IMR-90 (cell line): Measurements from ENCODE around the gene EPS15. TPM values are rescaled to one million over a fixed set of nuclear protein-coding genes. Genes with fewer than 3 reads are reported as not detected.
A peak's percentile ranks its signal among the peaks of the same experiment; 100 is the strongest.

Experiments
- ATAC-seq: fragments of 200-7000 bp; cut with Tn5 transposase; 2 replicates; pipeline ENCODE4 v1.9.1; 2020; ENCODE audit warnings: low read depth, mild to moderate bottlenecking, moderate library complexity
- BruUV-seq: library from RNA; stranded (reverse); fragments of 400-500 nt; replicated peaks from 2 replicates; lab custom pipeline; 2021; lab: Mats Ljungman, UMichigan
- CTCF ChIA-PET: fragments of 300-600 bp; formaldehyde crosslinking; extraction: SDS; loops from one replicate; lab custom pipeline; 2021; ENCODE audit warnings: antibody characterized with exemption; lab: Yijun Ruan, JAX
- POLR2A ChIA-PET: fragments of 300-600 bp; sonication (Branson Sonifier 250); formaldehyde crosslinking; loops from one replicate; lab custom pipeline; 2022; ENCODE audit warnings: antibody characterized with exemption; ENCODE audit not compliant: unreplicated experiment; lab: Charles Lee
- DNase-seq: peaks from one replicate; pipeline ENCODE4 v3.0.0; 2013
- H2AFZ ChIP-seq: replicated peaks from 2 replicates; pipeline ENCODE3; 2013; ENCODE audit warnings: low read length, mild to moderate bottlenecking; ENCODE audit not compliant: poor library complexity
- H2AK5ac ChIP-seq: 2 replicates; pipeline ENCODE4 v1.6.1; 2013; ENCODE audit warnings: low read depth, low read length, inconsistent platforms
- H2AK9ac ChIP-seq: replicated peaks from 2 replicates; pipeline ENCODE3; 2013; ENCODE audit warnings: mild to moderate bottlenecking, low read depth, low read length, moderate library complexity; ENCODE audit not compliant: poor library complexity
- H2BK120ac ChIP-seq: 2 replicates; pipeline ENCODE4 v1.6.1; 2013; ENCODE audit warnings: low read depth, low read length, inconsistent platforms
- H2BK15ac ChIP-seq: 3 replicates; pipeline ENCODE4 v1.6.1; 2013; ENCODE audit warnings: low read depth, low read length, inconsistent platforms
- H2BK20ac ChIP-seq: 2 replicates; pipeline ENCODE4 v1.6.1; 2013; ENCODE audit warnings: low read depth, mild to moderate bottlenecking, inconsistent platforms, low read length, moderate library complexity
- H2BK5ac ChIP-seq: 2 replicates; pipeline ENCODE4 v1.6.1; 2013; ENCODE audit warnings: mild to moderate bottlenecking, low read depth, low read length, inconsistent platforms; ENCODE audit not compliant: poor library complexity, severe bottlenecking
- H3K14ac ChIP-seq: replicated peaks from 2 replicates; pipeline ENCODE4 v1.6.1; 2013; ENCODE audit warnings: low read depth, low read length, inconsistent platforms
- H3K18ac ChIP-seq: 2 replicates; pipeline ENCODE4 v1.6.1; 2013; ENCODE audit warnings: low read depth, low read length, control low read depth
- H3K23ac ChIP-seq: 2 replicates; pipeline ENCODE4 v1.6.1; 2013; ENCODE audit warnings: low read depth, low read length, inconsistent platforms
- H3K27ac ChIP-seq: 2 replicates; pipeline ENCODE4 v1.5.1; 2013; ENCODE audit warnings: mild to moderate bottlenecking, control low read depth, low read length; ENCODE audit not compliant: insufficient read depth
- H3K27me3 ChIP-seq: 2 replicates; pipeline ENCODE4 v1.6.1; 2013; ENCODE audit warnings: low read length; ENCODE audit not compliant: control insufficient read depth, insufficient read depth
- H3K36me3 ChIP-seq: 2 replicates; pipeline ENCODE4 v1.6.1; 2013; ENCODE audit warnings: low read length, mixed read lengths; ENCODE audit not compliant: control insufficient read depth, insufficient read depth
- H3K4ac ChIP-seq: 2 replicates; pipeline ENCODE4 v1.6.1; 2013; ENCODE audit warnings: low read depth, low read length, inconsistent platforms
- H3K4me1 ChIP-seq: 2 replicates; pipeline ENCODE4 v1.6.1; 2013; ENCODE audit warnings: low read length, mixed read lengths; ENCODE audit not compliant: control insufficient read depth, insufficient read depth
- H3K4me2 ChIP-seq: 2 replicates; pipeline ENCODE4 v1.6.1; 2013; ENCODE audit warnings: low read depth, mild to moderate bottlenecking, control low read depth, low read length, moderate library complexity
- H3K4me3 ChIP-seq: 2 replicates; pipeline ENCODE4 v1.5.1; 2013; ENCODE audit warnings: low read depth, mild to moderate bottlenecking, control low read depth, low read length, moderate library complexity; ENCODE audit not compliant: insufficient read depth
- H3K56ac ChIP-seq: 2 replicates; pipeline ENCODE4 v1.6.1; 2013; ENCODE audit warnings: low read length, inconsistent platforms; ENCODE audit not compliant: insufficient read depth; ENCODE audit errors: extremely low read depth
- H3K79me1 ChIP-seq, 2 experiments: 2 replicates each; pipeline ENCODE4 v1.6.1; 2013; ENCODE audit warnings: low read length in 2 of 2, inconsistent platforms in 1 of 2, low read depth in 1 of 2
- H3K9ac ChIP-seq: 2 replicates; pipeline ENCODE4 v1.6.1; 2013; ENCODE audit warnings: low read depth, low read length, control low read depth
- H3K9me1 ChIP-seq: 2 replicates; pipeline ENCODE4 v1.6.1; 2013; ENCODE audit warnings: low read length, inconsistent platforms; ENCODE audit not compliant: insufficient read depth
- H3K9me3 ChIP-seq: 2 replicates; pipeline ENCODE4 v1.6.1; 2013; ENCODE audit warnings: low read length; ENCODE audit not compliant: control insufficient read depth, insufficient read depth
- H4K20me1 ChIP-seq: 2 replicates; pipeline ENCODE4 v1.6.1; 2013; ENCODE audit warnings: low read length, inconsistent platforms; ENCODE audit not compliant: insufficient read depth
- H4K5ac ChIP-seq: 2 replicates; pipeline ENCODE4 v1.6.1; 2013; ENCODE audit warnings: mild to moderate bottlenecking, low read depth, low read length, control low read depth
- H4K8ac ChIP-seq, 2 experiments: 2 replicates each; pipeline ENCODE4 v1.6.1; 2013; ENCODE audit warnings: low read depth in 2 of 2, low read length in 2 of 2, control low read depth in 1 of 2, inconsistent platforms in 1 of 2
- H4K91ac ChIP-seq: 2 replicates; pipeline ENCODE4 v1.6.1; 2013; ENCODE audit warnings: low read depth, low read length, inconsistent platforms; ENCODE audit not compliant: insufficient read depth
- MXI1 ChIP-seq: IDR thresholded peaks from 2 replicates; pipeline ENCODE4 v1.6.1; 2012; ENCODE audit warnings: low read depth, mild to moderate bottlenecking, low read length, moderate library complexity, borderline replicate concordance
- WGBS, 2 experiments: methylation state at CpG; one replicate each; pipeline versions ENCODE4 v1.1.5 to v1.1.7; 2013; ENCODE audit warnings: missing lambda C conversion rate in 2 of 2; ENCODE audit not compliant: insufficient read length in 1 of 2; ENCODE audit errors: extremely low coverage in 2 of 2; 5-methylcytosine and 5-hydroxymethylcytosine counted together
- dilution Hi-C: fragments of 300-500 bp; cut with HindIII; formaldehyde crosslinking; loops from one replicate; pipeline ENCODE4 v1.14.3; 2018; ENCODE audit warnings: low sequenced_read_pairs; ENCODE audit not compliant: unreplicated experiment
- in situ Hi-C: fragments of 300-500 bp; cut with MboI; formaldehyde crosslinking; loops from 3 replicates; pipeline ENCODE4 v1.14.3; 2019; ENCODE audit warnings: low sequenced_read_pairs, inconsistent platforms, mixed read lengths
- intact Hi-C: fragments of 100-400 bp; cut with micrococcal nuclease; formaldehyde crosslinking; loops from 2 replicates; pipeline ENCODE4 v1.10.0; 2022
- polyA plus RNA-seq, 3 experiments: library from polyadenylated mRNA; depleted of rRNA; stranded (reverse); fragments of >200 nt; gene quantifications; 2 replicates each; pipeline ENCODE4 v1.2.3, GENCODE V29; 2012; ENCODE audit warnings: low replicate concordance in 1 of 3
- total RNA-seq: library from RNA; depleted of rRNA; stranded (reverse); fragments of >200 nt; gene quantifications from 2 replicates; pipeline ENCODE4 v1.2.3, GENCODE V29; 2012
- TF ChIP-seq, protein P1 (sequence below): conservative IDR thresholded peaks from 2 replicates; pipeline ENCODE4 v1.5.1; 2012; ENCODE audit warnings: mild to moderate bottlenecking, low read depth, low read length, improper control_type of control experiment

EPS15 gene
- total and polyA plus RNA-seq, 2 of the 4 experiments (the other 2 are of a cell fraction): 17.6 to 38.0 TPM

- H2AFZ ChIP-seq: peak overlapping the region; percentile 96
- no peak overlapping the region for H2BK20ac ChIP-seq
- no peak overlapping the region for H4K5ac ChIP-seq
- peak overlapping the region; percentile 95 for H3K9ac ChIP-seq
- H4K8ac ChIP-seq: peak overlapping the region; percentile 8 to 71; a peak in 2 of 4 replicates
- H3K27me3 ChIP-seq: no peaks in the 10 kb centered on the region
- H2AK5ac ChIP-seq: peak overlapping the region; percentile 20; the same call in 1 of the 2 replicates
- DNase-seq (peak; percentile 13), ATAC-seq (peak; percentile 42)
- dilution Hi-C loops: no loop called here
- H3K23ac ChIP-seq: peak overlapping the region; percentile 68; the same call in 1 of the 2 replicates
- peak overlapping the region; percentile 39; the same call in 1 of the 2 replicates for H3K56ac ChIP-seq
- peak overlapping the region; percentile 98 for H3K4me3 ChIP-seq
- no TSS peak for BruUV-seq
- 0 out of 2 replicates have a peak, but pooled peaks cover 8% of the 10 kb centered on the region for H3K9me1 ChIP-seq
- peaks cover 9% of the 10 kb centered on the region for H3K4me1 ChIP-seq
- no peaks in the 10 kb centered on the region for H3K36me3 ChIP-seq
- WGBS, 2 experiments: 2% methylated on average over 16 of the region's 52 CpGs; no CpG with 5 or more reads in 1 of the 2 experiments
- TF ChIP-seq MXI1: peak; percentile 50; the same call in 1 of the 2 replicates
- TF ChIP-seq, protein P1, sequence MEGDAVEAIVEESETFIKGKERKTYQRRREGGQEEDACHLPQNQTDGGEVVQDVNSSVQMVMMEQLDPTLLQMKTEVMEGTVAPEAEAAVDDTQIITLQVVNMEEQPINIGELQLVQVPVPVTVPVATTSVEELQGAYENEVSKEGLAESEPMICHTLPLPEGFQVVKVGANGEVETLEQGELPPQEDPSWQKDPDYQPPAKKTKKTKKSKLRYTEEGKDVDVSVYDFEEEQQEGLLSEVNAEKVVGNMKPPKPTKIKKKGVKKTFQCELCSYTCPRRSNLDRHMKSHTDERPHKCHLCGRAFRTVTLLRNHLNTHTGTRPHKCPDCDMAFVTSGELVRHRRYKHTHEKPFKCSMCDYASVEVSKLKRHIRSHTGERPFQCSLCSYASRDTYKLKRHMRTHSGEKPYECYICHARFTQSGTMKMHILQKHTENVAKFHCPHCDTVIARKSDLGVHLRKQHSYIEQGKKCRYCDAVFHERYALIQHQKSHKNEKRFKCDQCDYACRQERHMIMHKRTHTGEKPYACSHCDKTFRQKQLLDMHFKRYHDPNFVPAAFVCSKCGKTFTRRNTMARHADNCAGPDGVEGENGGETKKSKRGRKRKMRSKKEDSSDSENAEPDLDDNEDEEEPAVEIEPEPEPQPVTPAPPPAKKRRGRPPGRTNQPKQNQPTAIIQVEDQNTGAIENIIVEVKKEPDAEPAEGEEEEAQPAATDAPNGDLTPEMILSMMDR: no peak
- H3K14ac ChIP-seq: peak overlapping the region; percentile 79
- H3K9me3 ChIP-seq: no peaks in the 10 kb centered on the region
- H3K27ac ChIP-seq: peak overlapping the region; percentile 88
- peak overlapping the region; percentile 68 for H2BK5ac ChIP-seq
- H2BK15ac ChIP-seq: no peak overlapping the region
- intact Hi-C loops: loop anchor here (5.0 kb wide), 1 partner anchor 96 kb away; no protein-coding TSS in a partner anchor
- in situ Hi-C loops: no loop called here
- 0 out of 2 replicates have a peak overlapping the region, but pooled peaks have one; percentile 32 for H4K91ac ChIP-seq
- peak overlapping the region; percentile 90 for H2AK9ac ChIP-seq
- H3K18ac ChIP-seq: peak overlapping the region; percentile 31; the same call in 1 of the 2 replicates
- ChIA-PET POLR2A (no interaction called here), CTCF (interaction anchor here (0.9 kb wide), 1 partner anchor 17 kb away, joined by 4 read pairs; no protein-coding TSS in a partner anchor)
- H4K20me1 ChIP-seq: peaks cover 7% of the 10 kb centered on the region; the same call in 1 of the 2 replicates
- H2BK120ac ChIP-seq: no peak overlapping the region; the same call in 1 of the 2 replicates
- H3K4ac ChIP-seq: peak overlapping the region; percentile 66
- H3K4me2 ChIP-seq: peak overlapping the region; percentile 81
- H3K79me1 ChIP-seq: peaks cover 8 to 31% of the 10 kb centered on the region in 2 experiments; a peak in 3 of 4 replicates
These were observed 449 bp downstream of the EPS15 start for GRCh38 chr1:51518586-51519047.
